ENCODE data around the gene FNIP2.

FNIP2 gene

GRCh38 chr4:158763462-158763861, 5.4 kb upstream of the FNIP2 start:
- DNase-seq: no peak

- no peak for DNase-seq
Measured at GRCh38 chr4:158766434-158767044, 2.3 kb upstream of the FNIP2 start.

- DNase-seq: no peak
Measured at GRCh38 chr4:158767451-158767850, 1.4 kb upstream of the FNIP2 start.

- no peak for DNase-seq
Measured at GRCh38 chr4:158769175-158769921, 522 bp downstream of the FNIP2 start.

- no peak for DNase-seq
Measured at GRCh38 chr4:158770671-158771070, 1.8 kb downstream of the FNIP2 start.

GRCh38 chr4:158771776-158772175, 3.0 kb downstream of the FNIP2 start:
- no peak for DNase-seq

- no peak for DNase-seq
Measured at GRCh38 chr4:158775091-158775651, 6.3 kb downstream of the FNIP2 start.

GRCh38 chr4:158776106-158776505, 7.3 kb downstream of the FNIP2 start:
- DNase-seq: no peak

GRCh38 chr4:158777423-158778155, 8.8 kb downstream of the FNIP2 start:
- no peak for DNase-seq

- no peak for DNase-seq
Measured at GRCh38 chr4:158778156-158778711, 9.4 kb downstream of the FNIP2 start.

- DNase-seq: no peak
Measured at GRCh38 chr4:158778712-158779111, 9.9 kb downstream of the FNIP2 start.

GRCh38 chr4:158781963-158782362, 13.1 kb downstream of the FNIP2 start:
- no peak for DNase-seq

GRCh38 chr4:158782551-158783360, 13.9 kb downstream of the FNIP2 start:
- no peak for DNase-seq

- DNase-seq: no peak
Measured at GRCh38 chr4:158783785-158784184, 15.0 kb downstream of the FNIP2 start.

GRCh38 chr4:158785718-158786117, 16.9 kb downstream of the FNIP2 start:
- DNase-seq: no peak

GRCh38 chr4:158786121-158786601, 17.3 kb downstream of the FNIP2 start:
- no peak for DNase-seq

GRCh38 chr4:158786955-158787354, 18.1 kb downstream of the FNIP2 start:
- no peak for DNase-seq

GRCh38 chr4:158787709-158788475, 19.1 kb downstream of the FNIP2 start:
- DNase-seq: no peak

- DNase-seq: no peak
Measured at GRCh38 chr4:158788516-158788915, 19.7 kb downstream of the FNIP2 start.

GRCh38 chr4:158789853-158790252, 21.0 kb downstream of the FNIP2 start:
- DNase-seq: no peak

- no peak for DNase-seq
Measured at GRCh38 chr4:158793021-158793420, 24.2 kb downstream of the FNIP2 start.
